ENCODE results near the gene P2RX4.

DNA sequence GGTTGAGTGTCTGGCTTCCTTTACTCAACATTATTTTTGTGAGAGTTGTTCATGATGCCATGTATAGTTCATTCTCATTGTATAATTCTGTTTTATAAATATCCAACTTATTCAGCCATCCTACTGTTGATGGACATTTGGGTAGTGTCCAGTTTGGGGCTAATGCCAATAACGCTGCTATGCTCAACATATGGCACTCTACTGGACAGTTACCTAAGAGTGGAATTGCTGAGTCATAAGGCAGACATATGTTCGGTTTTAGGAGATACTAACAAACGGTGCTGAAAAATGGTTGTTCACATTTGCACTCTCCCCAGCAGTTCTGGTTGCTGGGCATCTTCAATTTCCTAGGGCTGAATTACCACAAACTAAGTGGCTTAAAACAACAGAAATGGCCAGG is 28.7 kb upstream of the P2RX4 start:
- TF ChIP-seq, protein P1, sequence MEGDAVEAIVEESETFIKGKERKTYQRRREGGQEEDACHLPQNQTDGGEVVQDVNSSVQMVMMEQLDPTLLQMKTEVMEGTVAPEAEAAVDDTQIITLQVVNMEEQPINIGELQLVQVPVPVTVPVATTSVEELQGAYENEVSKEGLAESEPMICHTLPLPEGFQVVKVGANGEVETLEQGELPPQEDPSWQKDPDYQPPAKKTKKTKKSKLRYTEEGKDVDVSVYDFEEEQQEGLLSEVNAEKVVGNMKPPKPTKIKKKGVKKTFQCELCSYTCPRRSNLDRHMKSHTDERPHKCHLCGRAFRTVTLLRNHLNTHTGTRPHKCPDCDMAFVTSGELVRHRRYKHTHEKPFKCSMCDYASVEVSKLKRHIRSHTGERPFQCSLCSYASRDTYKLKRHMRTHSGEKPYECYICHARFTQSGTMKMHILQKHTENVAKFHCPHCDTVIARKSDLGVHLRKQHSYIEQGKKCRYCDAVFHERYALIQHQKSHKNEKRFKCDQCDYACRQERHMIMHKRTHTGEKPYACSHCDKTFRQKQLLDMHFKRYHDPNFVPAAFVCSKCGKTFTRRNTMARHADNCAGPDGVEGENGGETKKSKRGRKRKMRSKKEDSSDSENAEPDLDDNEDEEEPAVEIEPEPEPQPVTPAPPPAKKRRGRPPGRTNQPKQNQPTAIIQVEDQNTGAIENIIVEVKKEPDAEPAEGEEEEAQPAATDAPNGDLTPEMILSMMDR (IDR thresholded peaks at IDR 0.05): no peak
- TF ChIP-seq EZH2 (IDR thresholded peaks at IDR 0.05; ENCODE audit: borderline replicate concordance, insufficient read depth, low read depth, low read length, poor library complexity, severe bottlenecking): no peak

Measured in B cell (primary cell).